HG02938 (cell line): ENCODE measurements around the gene BEST4.
"Not testable (repeated sequence)": the region's sequence is repeated elsewhere in the genome, so short reads cannot be mapped to it uniquely, and the experiment has no call there.

Experiments used
- ATAC-seq: cut with Tn5 transposase; IDR thresholded peaks from one replicate; pipeline ENCODE4 v1.9.1; 2021; ENCODE audit warnings: mild to moderate bottlenecking, moderate library complexity; ENCODE audit not compliant: unreplicated experiment

BEST4 gene

GRCh38 chr1:44803062-44803311 is 15.0 kb upstream of the BEST4 start:
- ATAC-seq = no peak

- no peak for ATAC-seq
These were observed 14.5 kb upstream of the BEST4 start for GRCh38 chr1:44802306-44803061.

GRCh38 chr1:44801491-44802305 is 13.7 kb upstream of the BEST4 start:
- ATAC-seq = no peak

- ATAC-seq = peak; percentile 78
These were observed 12.0 kb upstream of the BEST4 start, which contains the start of gene PLK3 for GRCh38 chr1:44799770-44800584. Gene PLK3, plus strand, starts transcription at chr1:44800377. Its CDS starts 87 bp downstream, at chr1:44800464.

GRCh38 chr1:44798481-44799365 is 10.8 kb upstream of the BEST4 start:
- no peak for ATAC-seq

- ATAC-seq = not testable (repeated sequence)
These were observed 9.9 kb upstream of the BEST4 start for GRCh38 chr1:44797886-44798285.

- no peak for ATAC-seq
These were observed 4.9 kb upstream of the BEST4 start for GRCh38 chr1:44792736-44793502.

- no peak for ATAC-seq
These were observed 3.2 kb upstream of the BEST4 start for GRCh38 chr1:44790968-44791801.

- ATAC-seq = no peak
These were observed 464 bp downstream of the BEST4 start for GRCh38 chr1:44787506-44787905.

- no peak for ATAC-seq
These were observed 1.0 kb downstream of the BEST4 start for GRCh38 chr1:44786841-44787426.

- no peak for ATAC-seq
These were observed 1.7 kb downstream of the BEST4 start for GRCh38 chr1:44786138-44786840.

- ATAC-seq = no peak
These were observed 2.4 kb downstream of the BEST4 start for GRCh38 chr1:44785501-44786137.

- ATAC-seq = no peak
These were observed 3.0 kb downstream of the BEST4 start for GRCh38 chr1:44785029-44785380.

GRCh38 chr1:44784094-44785028 is 3.6 kb downstream of the BEST4 start:
- ATAC-seq = no peak

- ATAC-seq = no peak
These were observed 4.3 kb downstream of the BEST4 start for GRCh38 chr1:44783697-44784093.

GRCh38 chr1:44780583-44781121 is 7.3 kb downstream of the BEST4 start:
- ATAC-seq = no peak
